Ramos (cell line): Measurements from ENCODE around the gene PREB.
"Not testable (repeated sequence)": the region's sequence is repeated elsewhere in the genome, so short reads cannot be mapped to it uniquely, and the experiment has no call there.

Experiments
- in situ Hi-C: fragments of 300-500 bp; cut with MboI; formaldehyde crosslinking; loops from one replicate; pipeline ENCODE4 v1.14.3; 2022; ENCODE audit warnings: low sequenced_read_pairs; ENCODE audit not compliant: unreplicated experiment

PREB gene

GRCh38 chr2:27128668-27129571 lies 5.5 kb downstream of the PREB start:
- in situ Hi-C loops, result no loop called here

GRCh38 chr2:27127883-27128667 lies 6.4 kb downstream of the PREB start:
- in situ Hi-C loops, result no loop called here

- in situ Hi-C loops, result no loop called here
Observed at GRCh38 chr2:27126252-27126710, 8.2 kb downstream of the PREB start.

GRCh38 chr2:27125104-27125503 lies 9.3 kb downstream of the PREB start:
- in situ Hi-C loops, result no loop called here

GRCh38 chr2:27123302-27124150 lies 10.9 kb downstream of the PREB start, which contains the start of gene ABHD1:
TSS of gene ABHD1 (plus strand) at chr2:27123815. CDS start at chr2:27123949, 134 bp downstream.
- in situ Hi-C loops, result no loop called here

GRCh38 chr2:27122791-27123190 lies 11.6 kb downstream of the PREB start:
- in situ Hi-C loops, result no loop called here

- in situ Hi-C loops, result no loop called here
Observed at GRCh38 chr2:27121906-27122305, 12.5 kb downstream of the PREB start.

GRCh38 chr2:27119330-27119670 lies 15.1 kb downstream of the PREB start:
- in situ Hi-C loops, result not testable (repeated sequence)

GRCh38 chr2:27118525-27119329 lies 15.7 kb downstream of the PREB start, which contains the start of gene CGREF1:
TSS of gene CGREF1 (minus strand) at chr2:27119128. CDS start at chr2:27104366, 14,762 bp downstream.
- in situ Hi-C loops, result no loop called here

- in situ Hi-C loops, result no loop called here
Observed at GRCh38 chr2:27117995-27118524, 16.4 kb downstream of the PREB start.

GRCh38 chr2:27115519-27115918 lies 18.9 kb downstream of the PREB start:
- in situ Hi-C loops, result no loop called here

- in situ Hi-C loops, result not testable (repeated sequence)
Observed at GRCh38 chr2:27111392-27112078, 22.9 kb downstream of the PREB start.

- in situ Hi-C loops, result not testable (repeated sequence)
Observed at GRCh38 chr2:27110603-27111352, 23.7 kb downstream of the PREB start.

- in situ Hi-C loops, result no loop called here
Observed at GRCh38 chr2:27109083-27109482, 25.4 kb downstream of the PREB start.

- in situ Hi-C loops, result no loop called here
Observed at GRCh38 chr2:27108221-27108620, 26.2 kb downstream of the PREB start.

GRCh38 chr2:27105981-27106380 lies 28.5 kb downstream of the PREB start:
- in situ Hi-C loops, result no loop called here

- in situ Hi-C loops, result loop anchor here (5.0 kb wide), 1 partner anchor 180 kb away; the partner anchor contains the start of gene TRIM54
Observed at GRCh38 chr2:27102329-27102728, 32.1 kb downstream of the PREB start.

GRCh38 chr2:27100036-27100435 lies 34.4 kb downstream of the PREB start:
- in situ Hi-C loops, result loop anchor here (5.0 kb wide), 1 partner anchor 182 kb away; the partner anchor contains the start of gene TRIM54
